SK-N-SH (cell line): ENCODE data around the gene SUGP2. TPM values are rescaled to one million over a fixed set of nuclear protein-coding genes. Genes with fewer than 3 reads are reported as not detected.

Source experiments
- CTCF ChIA-PET: fragments of 300-600, 350-600 bp; formaldehyde crosslinking; extraction: SDS; loops from one replicate; lab custom pipeline; 2021; lab: Yijun Ruan, JAX
- POLR2A ChIA-PET: fragments of 350-600 bp; sonication (Branson Sonifier 250); formaldehyde crosslinking; extraction: SDS; loops from one replicate; lab custom pipeline; 2020; ENCODE audit warnings: antibody characterized with exemption, inconsistent platforms; lab: Yijun Ruan, JAX
- DNase-seq: peaks from one replicate; pipeline ENCODE4 v3.0.0; 2012
- H2AFZ ChIP-seq: fragments of 200-600 bp; sonication (generic); 2 replicates; pipeline ENCODE4 v1.8.1; 2016; ENCODE audit warnings: antibody characterized with exemption, mild to moderate bottlenecking, low read depth
- H3F3A ChIP-seq: fragments of 200-600 bp; sonication (generic); replicated peaks from 2 replicates; pipeline ENCODE3; 2016; ENCODE audit warnings: antibody characterized with exemption, mild to moderate bottlenecking; ENCODE audit not compliant: insufficient read depth
- H3K27ac ChIP-seq, 2 experiments: fragments of 200-500 bp in 1 of 2; fragments of 200-600 bp in 1 of 2; sonication (Bioruptor generic) in 1 of 2; sonication (generic), shearing (Covaris generic) in 1 of 2; 2 replicates each; pipeline versions ENCODE4 v1.5.1 to v1.6.1; 2014 to 2016; ENCODE audit warnings: low read depth in 2 of 2, inconsistent platforms in 1 of 2, low read length in 1 of 2, mild to moderate bottlenecking in 1 of 2, mixed read lengths in 1 of 2
- H3K27me3 ChIP-seq: fragments of 200-600 bp; sonication (generic), shearing (Covaris generic); 2 replicates; pipeline ENCODE4 v1.6.1; 2016; ENCODE audit warnings: mixed run types; ENCODE audit not compliant: insufficient read depth
- H3K36me3 ChIP-seq, 2 experiments: fragments of 200-500 bp in 1 of 2; fragments of 200-600 bp in 1 of 2; sonication (Bioruptor generic) in 1 of 2; sonication (generic) in 1 of 2; replicated peaks in 1 of 2; 2 replicates each; pipeline versions ENCODE3 to v1.5.1; 2014 to 2016; ENCODE audit warnings: low read length in 1 of 2, mild to moderate bottlenecking in 1 of 2; ENCODE audit not compliant: insufficient read depth in 2 of 2, control insufficient read depth in 1 of 2
- H3K4me1 ChIP-seq, 2 experiments: fragments of 200-500 bp in 1 of 2; fragments of 200-600 bp in 1 of 2; sonication (Bioruptor generic) in 1 of 2; sonication (generic), shearing (Covaris generic) in 1 of 2; 2 replicates each; pipeline versions ENCODE4 v1.5.1 to v1.6.1; 2014 to 2016; ENCODE audit warnings: low read depth in 1 of 2, low read length in 1 of 2, mixed run types in 1 of 2; ENCODE audit not compliant: insufficient read depth in 2 of 2, control insufficient read depth in 1 of 2
- H3K4me2 ChIP-seq: fragments of 200-600 bp; sonication (generic), shearing (Covaris generic); 2 replicates; pipeline ENCODE4 v1.6.1; 2017; ENCODE audit warnings: mixed run types
- H3K4me3 ChIP-seq, 2 experiments: fragments of 200-500 bp in 1 of 2; fragments of 200-600 bp in 1 of 2; sonication (Bioruptor generic) in 1 of 2; sonication (generic), shearing (Covaris generic) in 1 of 2; 2 replicates each; pipeline versions ENCODE4 v1.5.1 to v1.8.1; 2014 to 2016; ENCODE audit warnings: low read depth in 2 of 2, inconsistent platforms in 1 of 2, low read length in 1 of 2, mild to moderate bottlenecking in 1 of 2, mixed read lengths in 1 of 2, moderate library complexity in 1 of 2
- H3K79me2 ChIP-seq: fragments of 200-600 bp; sonication (generic); 2 replicates; pipeline ENCODE4 v1.8.1; 2017; ENCODE audit warnings: mild to moderate bottlenecking; ENCODE audit not compliant: insufficient read depth
- H3K9ac ChIP-seq: fragments of 200-600 bp; sonication (generic); 2 replicates; pipeline ENCODE4 v1.6.1; 2017; ENCODE audit warnings: mixed run types
- H3K9me2 ChIP-seq: fragments of 200-600 bp; sonication (generic); 2 replicates; pipeline ENCODE4 v1.6.1; 2017; ENCODE audit warnings: mixed run types
- H3K9me3 ChIP-seq: fragments of 200-600 bp; sonication (generic); 2 replicates; pipeline ENCODE4 v1.6.1; 2017; ENCODE audit warnings: mixed run types, mild to moderate bottlenecking, moderate library complexity
- H4K20me1 ChIP-seq: fragments of 200-600 bp; sonication (generic); 2 replicates; pipeline ENCODE4 v1.6.1; 2017; ENCODE audit warnings: mild to moderate bottlenecking, mixed run types; ENCODE audit not compliant: insufficient read depth
- CTCF ChIP-seq: fragments of 200-600 bp; sonication (generic); IDR thresholded peaks from 2 replicates; pipeline ENCODE4 v1.6.1; 2017; ENCODE audit warnings: antibody characterized with exemption, mild to moderate bottlenecking, moderate library complexity
- ELF1 ChIP-seq: IDR thresholded peaks from 2 replicates; pipeline ENCODE4 v1.4.0; 2012
- EZH2phosphoT487 ChIP-seq: fragments of 200-600 bp; sonication (generic); IDR thresholded peaks from 2 replicates; pipeline ENCODE4 v1.6.1; 2017; ENCODE audit warnings: low read depth, mixed run types, mild to moderate bottlenecking, antibody characterized with exemption, moderate library complexity, borderline replicate concordance
- FOSL2 ChIP-seq: IDR thresholded peaks from 2 replicates; pipeline ENCODE4 v1.4.0; 2012; ENCODE audit warnings: low read depth, mild to moderate bottlenecking, moderate library complexity, borderline replicate concordance
- FOXM1 ChIP-seq: IDR thresholded peaks from 2 replicates; pipeline ENCODE4 v1.4.0; 2012; ENCODE audit warnings: low read depth, mild to moderate bottlenecking
- JUND ChIP-seq: IDR thresholded peaks from 2 replicates; pipeline ENCODE4 v1.4.0; 2012
- MXI1 ChIP-seq: IDR thresholded peaks from 2 replicates; pipeline ENCODE4 v1.6.1; 2012; ENCODE audit warnings: mild to moderate bottlenecking, low read depth, low read length, improper control_type of control experiment
- NFIC ChIP-seq: IDR thresholded peaks from 2 replicates; pipeline ENCODE4 v1.4.0; 2012; ENCODE audit warnings: borderline replicate concordance
- NRF1 ChIP-seq: IDR thresholded peaks from 2 replicates; pipeline ENCODE4 v1.6.1; 2012; ENCODE audit warnings: low read depth, mild to moderate bottlenecking, low read length
- PBX3 ChIP-seq: IDR thresholded peaks from 2 replicates; pipeline ENCODE4; 2012
- POLR2AphosphoS5 ChIP-seq: IDR thresholded peaks from 2 replicates; pipeline ENCODE4 v1.6.1; 2012; ENCODE audit warnings: low read depth, low read length
- REST ChIP-seq: IDR thresholded peaks from 2 replicates; pipeline ENCODE4 v1.6.1; 2012; ENCODE audit warnings: mild to moderate bottlenecking, low read depth, low read length, moderate library complexity
- RXRA ChIP-seq: IDR thresholded peaks from 2 replicates; pipeline ENCODE4 v1.4.0; 2012; ENCODE audit warnings: low read depth, mild to moderate bottlenecking, borderline replicate concordance
- SMC3 ChIP-seq: IDR thresholded peaks from 2 replicates; pipeline ENCODE4 v1.6.1; 2012; ENCODE audit warnings: low read depth, low read length, improper control_type of control experiment
- TAF1 ChIP-seq: IDR thresholded peaks from 2 replicates; pipeline ENCODE4 v1.6.1; 2012; ENCODE audit warnings: low read depth, mild to moderate bottlenecking, low read length, moderate library complexity, borderline replicate concordance
- TCF12 ChIP-seq: IDR thresholded peaks from 2 replicates; pipeline ENCODE4 v1.4.0; 2012
- polyA plus RNA-seq, 3 experiments: library from polyadenylated mRNA; depleted of rRNA; stranded (reverse); fragments of >200 nt; gene quantifications; 2 replicates each; pipeline ENCODE4 v1.2.3, GENCODE V29; 2012
- TF ChIP-seq, protein P1 (sequence below): IDR thresholded peaks from 2 replicates; pipeline ENCODE4 v1.4.0; 2012; ENCODE audit warnings: low read depth
- TF ChIP-seq, protein P2 (sequence below): fragments of 150-350 bp; IDR thresholded peaks from 2 replicates; pipeline ENCODE4 v1.6.1; 2017; ENCODE audit warnings: antibody characterized with exemption, low read length, low read depth, borderline replicate concordance
- TF ChIP-seq, protein P3 (sequence below): fragments of 150-350 bp; IDR thresholded peaks from 2 replicates; pipeline ENCODE4 v1.6.1; 2016; ENCODE audit warnings: mild to moderate bottlenecking, low read depth, low read length
- TF ChIP-seq, protein P4 (sequence below): IDR thresholded peaks from 2 replicates; pipeline ENCODE4 v1.4.0; 2012; ENCODE audit warnings: low read depth, borderline replicate concordance

The SUGP2 gene
- polyA plus RNA-seq, 1 of the 3 experiments (the other 2 are of a cell fraction) = 56.3 TPM

DNA sequence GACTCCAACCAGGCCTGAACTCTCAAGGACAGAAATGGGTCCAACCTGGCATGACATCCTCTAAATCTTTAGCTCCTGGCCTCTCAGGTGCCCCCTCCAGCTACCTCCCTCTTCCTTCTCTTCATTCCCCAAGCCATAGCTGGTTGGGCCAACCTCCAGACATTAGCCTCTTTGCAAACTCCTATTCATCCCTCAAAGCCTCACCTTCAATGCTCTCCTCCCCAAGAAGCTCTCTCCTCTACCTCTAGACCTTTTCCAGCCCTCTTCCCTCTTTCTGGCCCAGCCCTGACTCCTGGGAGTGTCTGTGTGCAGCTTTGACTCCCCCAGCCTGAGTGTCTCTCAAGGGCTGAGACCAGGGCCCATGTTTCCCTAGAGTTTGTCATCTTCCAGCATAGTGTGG is 87.0 kb downstream of the SUGP2 start:
- H3K9ac ChIP-seq = no peak overlapping the region
- ChIA-PET CTCF (interaction anchor here (0.7 kb wide), 1 partner anchor 426 kb away, joined by 3 read pairs; no protein-coding TSS in a partner anchor), POLR2A (no interaction called here)
- TF ChIP-seq EZH2phosphoT487 (no peak), NRF1 (no peak), POLR2AphosphoS5 (no peak), PBX3 (no peak), SMC3 (no peak), TAF1 (no peak), NFIC (no peak), JUND (no peak), FOSL2 (no peak), RXRA (no peak), ELF1 (no peak), REST (no peak), FOXM1 (no peak), TCF12 (no peak), MXI1 (no peak), CTCF (no peak)
- TF ChIP-seq, protein P1, sequence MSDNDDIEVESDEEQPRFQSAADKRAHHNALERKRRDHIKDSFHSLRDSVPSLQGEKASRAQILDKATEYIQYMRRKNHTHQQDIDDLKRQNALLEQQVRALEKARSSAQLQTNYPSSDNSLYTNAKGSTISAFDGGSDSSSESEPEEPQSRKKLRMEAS = no peak
- TF ChIP-seq, protein P2, sequence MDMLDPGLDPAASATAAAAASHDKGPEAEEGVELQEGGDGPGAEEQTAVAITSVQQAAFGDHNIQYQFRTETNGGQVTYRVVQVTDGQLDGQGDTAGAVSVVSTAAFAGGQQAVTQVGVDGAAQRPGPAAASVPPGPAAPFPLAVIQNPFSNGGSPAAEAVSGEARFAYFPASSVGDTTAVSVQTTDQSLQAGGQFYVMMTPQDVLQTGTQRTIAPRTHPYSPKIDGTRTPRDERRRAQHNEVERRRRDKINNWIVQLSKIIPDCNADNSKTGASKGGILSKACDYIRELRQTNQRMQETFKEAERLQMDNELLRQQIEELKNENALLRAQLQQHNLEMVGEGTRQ = no peak
- TF ChIP-seq, protein P3, sequence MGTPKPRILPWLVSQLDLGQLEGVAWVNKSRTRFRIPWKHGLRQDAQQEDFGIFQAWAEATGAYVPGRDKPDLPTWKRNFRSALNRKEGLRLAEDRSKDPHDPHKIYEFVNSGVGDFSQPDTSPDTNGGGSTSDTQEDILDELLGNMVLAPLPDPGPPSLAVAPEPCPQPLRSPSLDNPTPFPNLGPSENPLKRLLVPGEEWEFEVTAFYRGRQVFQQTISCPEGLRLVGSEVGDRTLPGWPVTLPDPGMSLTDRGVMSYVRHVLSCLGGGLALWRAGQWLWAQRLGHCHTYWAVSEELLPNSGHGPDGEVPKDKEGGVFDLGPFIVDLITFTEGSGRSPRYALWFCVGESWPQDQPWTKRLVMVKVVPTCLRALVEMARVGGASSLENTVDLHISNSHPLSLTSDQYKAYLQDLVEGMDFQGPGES = no peak
- TF ChIP-seq, protein P4, sequence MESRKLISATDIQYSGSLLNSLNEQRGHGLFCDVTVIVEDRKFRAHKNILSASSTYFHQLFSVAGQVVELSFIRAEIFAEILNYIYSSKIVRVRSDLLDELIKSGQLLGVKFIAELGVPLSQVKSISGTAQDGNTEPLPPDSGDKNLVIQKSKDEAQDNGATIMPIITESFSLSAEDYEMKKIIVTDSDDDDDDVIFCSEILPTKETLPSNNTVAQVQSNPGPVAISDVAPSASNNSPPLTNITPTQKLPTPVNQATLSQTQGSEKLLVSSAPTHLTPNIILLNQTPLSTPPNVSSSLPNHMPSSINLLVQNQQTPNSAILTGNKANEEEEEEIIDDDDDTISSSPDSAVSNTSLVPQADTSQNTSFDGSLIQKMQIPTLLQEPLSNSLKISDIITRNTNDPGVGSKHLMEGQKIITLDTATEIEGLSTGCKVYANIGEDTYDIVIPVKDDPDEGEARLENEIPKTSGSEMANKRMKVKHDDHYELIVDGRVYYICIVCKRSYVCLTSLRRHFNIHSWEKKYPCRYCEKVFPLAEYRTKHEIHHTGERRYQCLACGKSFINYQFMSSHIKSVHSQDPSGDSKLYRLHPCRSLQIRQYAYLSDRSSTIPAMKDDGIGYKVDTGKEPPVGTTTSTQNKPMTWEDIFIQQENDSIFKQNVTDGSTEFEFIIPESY = no peak
- H4K20me1 ChIP-seq = no peaks in the 10 kb centered on the region
- H3K27ac ChIP-seq = no peak overlapping the region
- H3K4me2 ChIP-seq = no peak overlapping the region
- no peaks in the 10 kb centered on the region for H3K9me2 ChIP-seq
- H3K27me3 ChIP-seq = no peaks in the 10 kb centered on the region
- no peaks in the 10 kb centered on the region for H3K79me2 ChIP-seq
- H3K4me1 ChIP-seq = peaks cover 0 to 4% of the 10 kb centered on the region in 2 experiments; a peak in 1 of 4 replicates
- peaks cover 3% of the 10 kb centered on the region for H3F3A ChIP-seq
- H2AFZ ChIP-seq = no peak overlapping the region
- H3K4me3 ChIP-seq = no peak overlapping the region
- no peak for DNase-seq
- no peaks in the 10 kb centered on the region for H3K9me3 ChIP-seq
- H3K36me3 ChIP-seq = no peaks in the 10 kb centered on the region
